ENCODE results near the gene CPNE2.

Gene CPNE2

GRCh38 chr16:57127037-57127763 lies 34.8 kb downstream of the CPNE2 start:
- H3K79me2 ChIP-seq, result no peaks in the 10 kb centered on the region
- H3K9ac ChIP-seq, result no peak overlapping the region
- no peak for TF ChIP-seq CTCF (IDR thresholded peaks at IDR 0.05)
- no peaks in the 10 kb centered on the region for H3K9me3 ChIP-seq (ENCODE audit: control insufficient read depth, low read length)
- H2AFZ ChIP-seq, result no peak overlapping the region
- H3K27ac ChIP-seq, result no peak overlapping the region
- no peak overlapping the region for H3K4me2 ChIP-seq (ENCODE audit: low read length)
- H3K4me3 ChIP-seq (ENCODE audit: low read depth, low read length), result no peak overlapping the region
- no peaks in the 10 kb centered on the region for H3K36me3 ChIP-seq (ENCODE audit: control insufficient read depth, insufficient read depth, low read length)
- no peaks in the 10 kb centered on the region for H3K4me1 ChIP-seq
- H3K27me3 ChIP-seq (ENCODE audit: control insufficient read depth, insufficient read depth, low read length), result no peaks in the 10 kb centered on the region

GRCh38 chr16:57127836-57128235 lies 35.5 kb downstream of the CPNE2 start:
- H3K4me3 ChIP-seq (ENCODE audit: low read depth, low read length), result no peak overlapping the region
- no peaks in the 10 kb centered on the region for H3K27me3 ChIP-seq (ENCODE audit: control insufficient read depth, insufficient read depth, low read length)
- H3K27ac ChIP-seq, result no peak overlapping the region
- no peaks in the 10 kb centered on the region for H3K4me1 ChIP-seq
- no peak overlapping the region for H2AFZ ChIP-seq
- no peak for TF ChIP-seq CTCF (IDR thresholded peaks at IDR 0.05)
- no peaks in the 10 kb centered on the region for H3K79me2 ChIP-seq
- H3K9ac ChIP-seq, result no peak overlapping the region
- H3K9me3 ChIP-seq (ENCODE audit: control insufficient read depth, low read length), result no peaks in the 10 kb centered on the region
- no peaks in the 10 kb centered on the region for H3K36me3 ChIP-seq (ENCODE audit: control insufficient read depth, insufficient read depth, low read length)
- no peak overlapping the region for H3K4me2 ChIP-seq (ENCODE audit: low read length)

GRCh38 chr16:57128771-57129389 lies 36.5 kb downstream of the CPNE2 start:
- Histone ChIP-seq H3K27ac (no peak overlapping the region), H3K4me3 (ENCODE audit: low read depth, low read length) (no peak overlapping the region)

GRCh38 chr16:57130950-57131321 lies 38.6 kb downstream of the CPNE2 start:
- H3K79me2 ChIP-seq, result no peaks in the 10 kb centered on the region
- TF ChIP-seq CTCF (IDR thresholded peaks at IDR 0.05), result no peak
- H3K27me3 ChIP-seq (ENCODE audit: control insufficient read depth, insufficient read depth, low read length), result no peaks in the 10 kb centered on the region
- H3K9me3 ChIP-seq (ENCODE audit: control insufficient read depth, low read length), result no peaks in the 10 kb centered on the region
- H3K27ac ChIP-seq, result no peak overlapping the region
- H3K4me1 ChIP-seq, result no peaks in the 10 kb centered on the region
- no peak overlapping the region for H3K9ac ChIP-seq
- H3K4me3 ChIP-seq (ENCODE audit: low read depth, low read length), result no peak overlapping the region
- no peak overlapping the region for H2AFZ ChIP-seq
- H3K36me3 ChIP-seq (ENCODE audit: control insufficient read depth, insufficient read depth, low read length), result no peaks in the 10 kb centered on the region
- no peak overlapping the region for H3K4me2 ChIP-seq (ENCODE audit: low read length)

More at GRCh38 chr16:57128771-57129389, 36.5 kb downstream of the CPNE2 start:
- no peaks in the 10 kb centered on the region for H3K9me3 ChIP-seq (ENCODE audit: control insufficient read depth, low read length)
- no peak overlapping the region for H3K9ac ChIP-seq
- H3K27me3 ChIP-seq (ENCODE audit: control insufficient read depth, insufficient read depth, low read length), result no peaks in the 10 kb centered on the region
- H3K4me1 ChIP-seq, result no peaks in the 10 kb centered on the region
- no peak overlapping the region for H2AFZ ChIP-seq
- no peaks in the 10 kb centered on the region for H3K36me3 ChIP-seq (ENCODE audit: control insufficient read depth, insufficient read depth, low read length)
- no peak for TF ChIP-seq CTCF (IDR thresholded peaks at IDR 0.05)
- H3K4me2 ChIP-seq (ENCODE audit: low read length), result no peak overlapping the region
- H3K79me2 ChIP-seq, result no peaks in the 10 kb centered on the region

Measured in parathyroid adenoma (tissue), 2 donors.